GM10847 (cell line): Measurements from ENCODE around the gene MYH10.

ENCODE experiments used
- POLR2A ChIP-seq: IDR thresholded peaks from 2 replicates; pipeline ENCODE4 v1.6.1; 2011; ENCODE audit not compliant: insufficient read length; ENCODE audit errors: extremely low read depth

Gene MYH10

GRCh38 chr17:8630227-8630801, at the start of gene MYH10:
Gene MYH10, minus strand, starts transcription at chr17:8630725. Its CDS starts 7,479 bp downstream, at chr17:8623246.
- no peak for TF ChIP-seq POLR2A

GRCh38 chr17:8679126-8679525, 48.6 kb upstream of the MYH10 start:
- TF ChIP-seq POLR2A: no peak

- TF ChIP-seq POLR2A: no peak
These were observed 44.8 kb upstream of the MYH10 start for GRCh38 chr17:8675306-8675705.

GRCh38 chr17:8674344-8675305, 44.1 kb upstream of the MYH10 start:
- no peak for TF ChIP-seq POLR2A

GRCh38 chr17:8673612-8674011, 43.1 kb upstream of the MYH10 start:
- TF ChIP-seq POLR2A: no peak

GRCh38 chr17:8672326-8672725, 41.8 kb upstream of the MYH10 start:
- TF ChIP-seq POLR2A: no peak

- no peak for TF ChIP-seq POLR2A
These were observed 39.9 kb upstream of the MYH10 start for GRCh38 chr17:8670421-8670820.

GRCh38 chr17:8668176-8668740, 37.7 kb upstream of the MYH10 start:
- TF ChIP-seq POLR2A: no peak

GRCh38 chr17:8667421-8667820, 36.9 kb upstream of the MYH10 start:
- no peak for TF ChIP-seq POLR2A

- no peak for TF ChIP-seq POLR2A
These were observed 35.2 kb upstream of the MYH10 start for GRCh38 chr17:8665684-8666083.

GRCh38 chr17:8664456-8665126, 34.1 kb upstream of the MYH10 start:
- TF ChIP-seq POLR2A: no peak

GRCh38 chr17:8662973-8663372, 32.4 kb upstream of the MYH10 start:
- TF ChIP-seq POLR2A: no peak

- no peak for TF ChIP-seq POLR2A
These were observed 31.7 kb upstream of the MYH10 start for GRCh38 chr17:8662076-8662831.

GRCh38 chr17:8659758-8660410, 29.4 kb upstream of the MYH10 start:
- no peak for TF ChIP-seq POLR2A

GRCh38 chr17:8658810-8659209, 28.3 kb upstream of the MYH10 start:
- TF ChIP-seq POLR2A: no peak

- no peak for TF ChIP-seq POLR2A
These were observed 26.2 kb upstream of the MYH10 start for GRCh38 chr17:8656693-8657092.
